ENCODE data around the gene RGS14. TPM values are rescaled to one million over a fixed set of nuclear protein-coding genes. Genes with fewer than 3 reads are reported as not detected.
"Not testable (repeated sequence)": the region's sequence is repeated elsewhere in the genome, so short reads cannot be mapped to it uniquely, and the experiment has no call there.

Gene RGS14
- total and polyA plus RNA-seq, 3 donors from 2014 or later, result 25.3 to 40.5 (median 39.2) TPM

DNA sequence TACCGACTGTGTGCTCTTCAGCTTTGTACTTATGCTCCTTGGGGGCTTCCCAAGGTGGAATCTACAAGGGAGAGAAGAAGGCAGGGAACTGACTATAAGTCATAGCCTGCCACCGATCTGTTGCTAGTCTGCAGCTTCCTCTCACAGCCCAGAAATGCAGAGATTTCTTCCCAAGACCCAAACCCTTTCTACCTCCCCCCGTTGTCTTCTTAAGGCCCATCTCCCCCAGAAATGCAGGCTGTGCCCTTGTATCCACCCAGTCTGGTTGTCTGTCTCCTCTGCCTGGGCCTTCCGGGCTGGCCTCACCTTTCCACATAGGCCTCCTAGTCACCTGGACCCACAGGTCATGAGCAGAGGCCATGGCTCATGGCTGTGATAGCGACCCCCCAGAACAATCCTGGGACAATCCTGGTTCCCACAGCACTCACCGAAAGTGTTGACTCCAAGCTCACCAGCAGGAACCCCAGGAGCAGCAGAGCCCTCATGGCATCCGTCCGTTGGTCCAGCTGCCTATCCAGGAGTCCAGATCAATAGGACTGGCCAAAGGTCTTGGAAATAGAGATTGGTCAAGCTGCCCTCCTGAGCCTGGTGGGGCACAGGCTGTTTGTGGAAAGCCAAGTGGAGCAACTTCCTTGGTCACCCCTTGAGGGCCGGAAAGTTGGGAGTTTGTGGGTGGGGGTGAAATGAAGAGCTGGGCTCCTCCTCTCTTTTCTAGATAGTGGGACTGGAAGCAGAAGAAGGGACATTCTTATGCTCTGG lies 51.5 kb downstream of the RGS14 start, which contains the start of gene F12:
Gene F12 (minus strand): TSS at position 522 of the 759 bp plus-strand sequence. CDS start 37 bp downstream, at position 485.
- H3K27me3 ChIP-seq, result no peaks in the 10 kb centered on the region
- DNase-seq, result no peak
- intact Hi-C loops (cut with DNase I; ENCODE audit: low total_unique reads), result no loop called here
- H3K9me3 ChIP-seq, result no peaks in the 10 kb centered on the region
- no peak within 1 kb of the TSS for H3K4me3 ChIP-seq
- H3K27ac ChIP-seq, result no peak within 1 kb of the TSS
- H3K36me3 ChIP-seq (ENCODE audit: low read depth, missing control alignments), result no peaks in the 10 kb centered on the region
- peaks cover 4% of the 10 kb centered on the region for H3K4me1 ChIP-seq
- TF ChIP-seq POLR2A (IDR thresholded peaks at IDR 0.05), result no peak
- TF ChIP-seq, protein P1, sequence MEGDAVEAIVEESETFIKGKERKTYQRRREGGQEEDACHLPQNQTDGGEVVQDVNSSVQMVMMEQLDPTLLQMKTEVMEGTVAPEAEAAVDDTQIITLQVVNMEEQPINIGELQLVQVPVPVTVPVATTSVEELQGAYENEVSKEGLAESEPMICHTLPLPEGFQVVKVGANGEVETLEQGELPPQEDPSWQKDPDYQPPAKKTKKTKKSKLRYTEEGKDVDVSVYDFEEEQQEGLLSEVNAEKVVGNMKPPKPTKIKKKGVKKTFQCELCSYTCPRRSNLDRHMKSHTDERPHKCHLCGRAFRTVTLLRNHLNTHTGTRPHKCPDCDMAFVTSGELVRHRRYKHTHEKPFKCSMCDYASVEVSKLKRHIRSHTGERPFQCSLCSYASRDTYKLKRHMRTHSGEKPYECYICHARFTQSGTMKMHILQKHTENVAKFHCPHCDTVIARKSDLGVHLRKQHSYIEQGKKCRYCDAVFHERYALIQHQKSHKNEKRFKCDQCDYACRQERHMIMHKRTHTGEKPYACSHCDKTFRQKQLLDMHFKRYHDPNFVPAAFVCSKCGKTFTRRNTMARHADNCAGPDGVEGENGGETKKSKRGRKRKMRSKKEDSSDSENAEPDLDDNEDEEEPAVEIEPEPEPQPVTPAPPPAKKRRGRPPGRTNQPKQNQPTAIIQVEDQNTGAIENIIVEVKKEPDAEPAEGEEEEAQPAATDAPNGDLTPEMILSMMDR (IDR thresholded peaks at IDR 0.05), result no peak
- 88 to 95% methylated on average over 8 to 9 of the region's 9 CpGs for WGBS, 2 donors

DNA sequence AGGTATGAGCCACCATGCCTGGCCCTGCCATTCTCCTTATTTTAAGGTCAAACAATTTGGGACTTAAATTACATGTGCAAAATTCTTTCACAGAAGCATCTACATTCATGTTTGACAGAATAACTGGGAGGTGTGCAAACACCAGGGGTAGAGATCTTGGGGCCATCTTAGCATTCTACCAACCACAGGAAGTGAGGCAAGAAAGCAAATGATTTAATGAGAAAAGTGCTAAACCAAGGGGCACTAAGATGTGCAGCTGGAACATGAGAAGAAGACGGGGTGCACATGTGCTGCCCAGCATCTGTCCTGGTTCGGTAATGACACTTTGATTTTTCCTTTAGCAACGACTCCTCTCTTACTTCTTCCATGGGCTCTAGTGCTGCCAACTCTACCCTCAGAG lies 52.9 kb downstream of the RGS14 start:
- Histone ChIP-seq H3K4me1 (no peaks in the 10 kb centered on the region), H3K9me3 (no peaks in the 10 kb centered on the region), H3K27ac (no peak overlapping the region), H3K36me3 (ENCODE audit: low read depth, missing control alignments) (no peaks in the 10 kb centered on the region), H3K4me3 (no peak overlapping the region), H3K27me3 (no peaks in the 10 kb centered on the region)
- DNase-seq, result no peak
- intact Hi-C loops (cut with DNase I; ENCODE audit: low total_unique reads), result no loop called here
- TF ChIP-seq POLR2A (IDR thresholded peaks at IDR 0.05), result no peak
- TF ChIP-seq, protein P1 (IDR thresholded peaks at IDR 0.05), result no peak
- 86 to 89% methylated on average over 3 of the region's 3 CpGs for WGBS, 2 donors

DNA sequence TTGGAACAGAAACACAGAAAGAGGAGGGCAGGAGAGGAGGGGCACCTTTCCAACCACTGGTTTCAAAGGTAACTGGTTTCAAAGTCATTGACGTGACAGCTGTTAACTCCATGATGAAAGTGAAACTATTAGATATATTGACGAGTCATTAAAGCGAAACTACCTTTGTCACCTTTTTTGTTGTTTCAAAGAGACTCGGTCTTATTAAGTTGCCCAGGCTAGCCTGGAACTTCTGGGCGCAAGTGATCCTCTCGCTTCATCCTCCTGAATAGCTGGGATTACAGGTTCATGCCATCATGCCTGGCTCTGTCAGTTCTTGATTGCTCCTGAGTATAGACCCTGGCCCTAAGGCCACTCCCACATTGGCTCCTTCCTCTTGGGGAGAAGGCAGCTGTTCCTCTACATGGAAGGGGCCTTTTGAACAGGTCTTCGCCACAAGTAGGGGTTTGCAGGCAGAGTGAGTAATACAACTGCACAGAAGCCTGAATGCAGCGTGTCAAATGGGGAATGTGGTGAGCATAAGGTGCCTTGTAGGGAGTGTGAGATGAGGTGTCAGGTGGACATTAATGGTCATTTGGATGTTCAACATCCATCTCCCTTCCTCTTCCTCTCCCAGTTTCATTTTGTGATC lies 55.0 kb downstream of the RGS14 start:
- no peak overlapping the region for H3K4me3 ChIP-seq
- peaks cover 3% of the 10 kb centered on the region for H3K4me1 ChIP-seq
- H3K27me3 ChIP-seq, result no peaks in the 10 kb centered on the region
- 80 to 88% methylated on average over 8 of the region's 8 CpGs for WGBS, 2 donors
- no peak for DNase-seq
- H3K27ac ChIP-seq, result no peak overlapping the region
- H3K36me3 ChIP-seq (ENCODE audit: low read depth, missing control alignments), result no peaks in the 10 kb centered on the region
- H3K9me3 ChIP-seq, result no peaks in the 10 kb centered on the region
- TF ChIP-seq POLR2A (IDR thresholded peaks at IDR 0.05), result no peak
- TF ChIP-seq, protein P1 (IDR thresholded peaks at IDR 0.05), result no peak
- intact Hi-C loops (cut with DNase I; ENCODE audit: low total_unique reads), result no loop called here

DNA sequence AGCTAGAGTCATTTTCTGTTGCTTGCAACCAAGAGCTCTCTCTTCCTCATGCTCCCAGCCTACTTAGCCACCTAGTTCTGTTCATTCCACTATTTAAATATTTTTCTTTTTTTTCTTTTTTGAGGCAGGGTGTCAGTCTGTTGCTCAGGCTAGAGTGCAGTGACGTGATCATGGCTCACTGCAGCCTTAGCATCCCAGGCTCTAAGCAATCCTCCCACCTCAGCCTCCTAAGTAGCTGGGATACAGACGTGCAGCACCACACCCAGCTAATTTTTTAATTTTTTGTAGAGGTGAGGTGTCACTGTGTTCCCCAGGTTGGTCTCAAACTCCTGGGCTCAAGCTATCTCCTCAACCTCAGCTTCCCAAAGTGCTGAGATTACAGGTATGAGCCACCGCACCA lies 56.8 kb downstream of the RGS14 start:
- TF ChIP-seq POLR2A (IDR thresholded peaks at IDR 0.05), result no peak
- TF ChIP-seq, protein P1 (IDR thresholded peaks at IDR 0.05), result no peak
- peaks cover 3% of the 10 kb centered on the region for H3K4me1 ChIP-seq
- no peak overlapping the region for H3K27ac ChIP-seq
- no peaks in the 10 kb centered on the region for H3K27me3 ChIP-seq
- no peak overlapping the region for H3K4me3 ChIP-seq
- 83 to 86% methylated on average over 3 of the region's 3 CpGs for WGBS, 2 donors
- DNase-seq, result no peak
- intact Hi-C loops (cut with DNase I; ENCODE audit: low total_unique reads), result no loop called here
- no peaks in the 10 kb centered on the region for H3K36me3 ChIP-seq (ENCODE audit: low read depth, missing control alignments)
- H3K9me3 ChIP-seq, result no peaks in the 10 kb centered on the region

DNA sequence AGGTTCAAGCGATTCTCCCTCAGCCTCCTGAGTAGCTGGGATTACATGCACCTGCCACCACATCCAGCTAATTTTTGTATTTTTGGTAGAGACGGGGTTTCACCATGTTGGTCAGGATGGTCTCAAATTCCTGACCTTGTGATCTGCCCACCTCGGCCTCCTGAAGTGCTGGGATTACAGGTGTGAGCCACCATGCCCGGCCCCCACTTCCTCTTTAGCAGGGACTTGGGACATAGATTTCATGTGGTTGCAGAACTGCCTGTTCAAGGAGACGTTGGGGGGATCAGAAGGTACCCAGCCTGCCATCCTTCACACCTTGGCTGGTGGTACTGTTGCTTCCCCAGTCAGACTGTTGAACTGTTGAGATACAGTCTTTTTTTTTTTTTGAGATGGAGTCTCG lies 59.4 kb downstream of the RGS14 start:
- H3K4me3 ChIP-seq; H3K27me3 ChIP-seq; H3K4me1 ChIP-seq; intact Hi-C loops (cut with DNase I; ENCODE audit: low total_unique reads); H3K27ac ChIP-seq; H3K36me3 ChIP-seq (ENCODE audit: low read depth, missing control alignments); H3K9me3 ChIP-seq; DNase-seq: not testable (repeated sequence)
- 90 to 98% methylated on average over 5 to 6 of the region's 6 CpGs for WGBS, 2 donors

All from testis (tissue), 3 donors.